Osteocyte (in vitro differentiated cells): ENCODE data around the gene GUK1. TPM values are rescaled to one million over a fixed set of nuclear protein-coding genes. Genes with fewer than 3 reads are reported as not detected.

Source experiments
- DNase-seq: peaks from one replicate; pipeline ENCODE4 v3.0.0; 2021; ENCODE audit warnings: mixed read lengths; ENCODE audit not compliant: unreplicated experiment; ENCODE audit errors: extremely low spot score
- H3K27ac Mint-ChIP-seq: one replicate; pipeline ENCODE4 v1.8.0; 2021; ENCODE audit warnings: mild to moderate bottlenecking, mixed read lengths; ENCODE audit not compliant: unreplicated experiment
- H3K27me3 Mint-ChIP-seq: one replicate; pipeline ENCODE4 v1.8.0; 2021; ENCODE audit warnings: mixed read lengths; ENCODE audit not compliant: unreplicated experiment
- H3K36me3 Mint-ChIP-seq: one replicate; pipeline ENCODE4 v1.8.0; 2021; ENCODE audit warnings: mixed read lengths; ENCODE audit not compliant: unreplicated experiment
- H3K4me1 Mint-ChIP-seq: one replicate; pipeline ENCODE4 v1.8.0; 2021; ENCODE audit warnings: mixed read lengths; ENCODE audit not compliant: unreplicated experiment
- H3K4me3 Mint-ChIP-seq: one replicate; pipeline ENCODE4 v1.8.0; 2021; ENCODE audit warnings: mild to moderate bottlenecking, moderate library complexity, mixed read lengths; ENCODE audit not compliant: unreplicated experiment
- H3K9me3 Mint-ChIP-seq: one replicate; pipeline ENCODE4 v1.8.0; 2021; ENCODE audit warnings: mixed read lengths; ENCODE audit not compliant: unreplicated experiment
- CTCF ChIP-seq: fragments of 200-600 bp; sonication (generic); IDR thresholded peaks from 2 replicates; pipeline ENCODE4 v1.5.0; 2021; ENCODE audit warnings: antibody characterized with exemption, mild to moderate bottlenecking, moderate library complexity
- total RNA-seq: library from RNA; stranded (reverse); gene quantifications from 2 replicates; pipeline ENCODE4 v1.2.1, GENCODE V29; 2021

The GUK1 gene
- total RNA-seq, 1 donor from 2014 or later = 166 TPM

- no peak for TF ChIP-seq CTCF
- Mint-ChIP-seq H3K36me3 (no peaks in the 10 kb centered on the region), H3K4me3 (no peak overlapping the region), H3K27ac (peak overlapping the region; percentile 38), H3K27me3 (no peaks in the 10 kb centered on the region), H3K4me1 (peaks cover 3% of the 10 kb centered on the region), H3K9me3 (no peaks in the 10 kb centered on the region)
- no peak for DNase-seq
Measured at GRCh38 chr1:228150120-228150460, 10.0 kb downstream of the GUK1 start.

GRCh38 chr1:228150461-228151179 lies 10.5 kb downstream of the GUK1 start:
- Mint-ChIP-seq H3K36me3 (no peaks in the 10 kb centered on the region), H3K4me1 (peaks cover 5% of the 10 kb centered on the region), H3K27me3 (no peaks in the 10 kb centered on the region), H3K9me3 (no peaks in the 10 kb centered on the region), H3K4me3 (no peak overlapping the region), H3K27ac (no peak overlapping the region)
- DNase-seq = no peak
- no peak for TF ChIP-seq CTCF

GRCh38 chr1:228151180-228151925 lies 11.3 kb downstream of the GUK1 start:
- Mint-ChIP-seq H3K4me3 (no peak overlapping the region), H3K27me3 (no peaks in the 10 kb centered on the region), H3K9me3 (no peaks in the 10 kb centered on the region), H3K36me3 (no peaks in the 10 kb centered on the region), H3K27ac (no peak overlapping the region), H3K4me1 (peaks cover 5% of the 10 kb centered on the region)
- DNase-seq = no peak
- no peak for TF ChIP-seq CTCF

GRCh38 chr1:228152097-228152917 lies 12.2 kb downstream of the GUK1 start:
- no peak for TF ChIP-seq CTCF
- Mint-ChIP-seq H3K27ac (no peak overlapping the region), H3K4me3 (no peak overlapping the region), H3K27me3 (no peaks in the 10 kb centered on the region), H3K36me3 (no peaks in the 10 kb centered on the region), H3K9me3 (no peaks in the 10 kb centered on the region), H3K4me1 (peaks cover 5% of the 10 kb centered on the region)
- DNase-seq = no peak

GRCh38 chr1:228152918-228153258 lies 12.8 kb downstream of the GUK1 start:
- Mint-ChIP-seq H3K36me3 (no peaks in the 10 kb centered on the region), H3K4me1 (peaks cover 5% of the 10 kb centered on the region), H3K9me3 (no peaks in the 10 kb centered on the region), H3K27ac (no peak overlapping the region), H3K27me3 (no peaks in the 10 kb centered on the region), H3K4me3 (no peak overlapping the region)
- DNase-seq = no peak
- no peak for TF ChIP-seq CTCF
